ENCODE data around the gene KRT72.
"Not testable (repeated sequence)": the region's sequence is repeated elsewhere in the genome, so short reads cannot be mapped to it uniquely, and the experiment has no call there.

Gene KRT72

DNA sequence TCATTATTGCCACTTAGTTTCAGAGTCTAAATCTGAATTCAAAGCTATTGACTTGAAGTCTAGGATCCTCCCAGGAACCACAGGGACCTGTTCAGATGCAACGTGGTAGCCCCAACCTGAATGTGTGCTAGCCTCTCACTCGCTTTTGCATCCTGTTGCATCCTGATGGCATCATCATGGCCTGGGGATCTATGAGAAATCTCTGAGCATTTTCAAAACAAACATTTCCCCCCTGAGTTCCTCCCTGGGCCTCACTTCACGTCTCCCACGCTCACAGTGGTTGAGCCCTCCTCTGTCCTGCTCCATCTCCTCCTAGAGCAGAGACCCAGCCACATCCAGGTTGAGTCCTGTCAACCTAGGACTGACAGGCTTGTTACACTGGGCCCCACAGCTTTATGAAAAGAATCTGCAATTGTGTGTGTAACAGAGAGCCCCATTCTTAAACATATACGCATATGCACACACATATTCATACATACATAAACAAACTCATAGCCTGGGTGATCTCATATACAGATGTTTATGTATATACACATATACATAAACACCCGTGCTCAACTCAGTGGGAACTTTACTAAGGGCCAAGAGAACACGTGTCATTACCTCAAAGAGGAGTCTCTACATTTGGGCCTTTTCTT, 5.4 kb upstream of the KRT72 start:
- DNase-seq (ENCODE audit: low read depth) = no peak

DNA sequence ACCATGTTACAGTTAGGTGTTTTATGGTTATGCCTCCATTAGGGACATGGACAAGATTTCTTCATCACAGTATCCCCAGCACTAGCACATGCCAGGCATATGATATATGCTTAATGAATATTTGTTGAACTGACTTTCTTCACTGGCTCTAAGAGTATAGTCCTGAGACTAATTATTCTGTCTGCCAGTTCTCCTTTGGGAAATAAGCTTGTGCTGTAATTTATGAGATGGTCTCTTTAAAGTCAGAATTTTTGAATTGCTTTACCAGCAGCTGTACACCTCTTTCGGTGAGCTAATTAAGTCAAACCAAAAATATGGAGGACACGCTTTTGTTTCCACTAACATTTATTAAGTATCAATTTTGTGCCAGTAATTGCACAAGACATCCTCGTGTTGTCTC, 4.8 kb upstream of the KRT72 start:
- DNase-seq (ENCODE audit: low read depth) = no peak

DNA sequence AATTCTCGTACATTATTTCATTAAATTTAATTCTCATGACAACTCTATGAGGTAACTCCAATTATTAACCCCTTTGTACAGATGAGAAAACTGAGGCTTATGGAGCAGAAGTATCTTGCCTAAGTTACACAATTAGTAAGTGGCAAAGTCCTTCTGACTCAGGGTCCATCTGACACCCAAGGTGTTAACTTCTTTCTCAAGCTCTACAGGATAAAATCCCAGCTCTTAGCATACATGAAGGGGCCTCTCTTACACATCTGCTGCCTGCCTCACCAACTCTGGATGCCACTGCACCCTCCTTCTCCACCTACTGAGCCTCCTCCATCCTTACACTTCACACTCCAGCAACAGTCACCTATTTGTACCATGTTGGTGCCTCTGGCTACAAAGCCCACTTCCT, 4.3 kb upstream of the KRT72 start:
- no peak for DNase-seq (ENCODE audit: low read depth)

DNA sequence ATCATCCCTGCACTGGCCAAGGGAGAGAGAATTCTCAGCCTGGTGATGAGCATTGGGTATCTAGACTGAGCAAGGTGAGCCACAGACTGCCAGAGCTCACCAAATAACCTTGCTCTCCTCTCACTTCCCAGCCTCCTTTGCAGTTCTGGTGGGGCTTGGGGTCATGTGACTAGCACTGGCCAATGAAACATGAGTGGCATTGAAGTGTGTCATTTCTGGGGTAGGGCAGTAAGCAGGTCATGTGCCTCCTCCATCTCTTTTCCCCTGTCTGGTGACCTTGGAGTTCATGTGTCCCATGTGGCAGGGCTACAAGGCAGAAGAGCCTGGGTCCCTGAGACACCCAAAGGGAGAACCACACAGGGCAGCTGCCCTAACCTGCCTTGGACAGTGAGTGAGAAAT, 3.6 kb upstream of the KRT72 start:
- no peak for DNase-seq (ENCODE audit: low read depth)

DNA sequence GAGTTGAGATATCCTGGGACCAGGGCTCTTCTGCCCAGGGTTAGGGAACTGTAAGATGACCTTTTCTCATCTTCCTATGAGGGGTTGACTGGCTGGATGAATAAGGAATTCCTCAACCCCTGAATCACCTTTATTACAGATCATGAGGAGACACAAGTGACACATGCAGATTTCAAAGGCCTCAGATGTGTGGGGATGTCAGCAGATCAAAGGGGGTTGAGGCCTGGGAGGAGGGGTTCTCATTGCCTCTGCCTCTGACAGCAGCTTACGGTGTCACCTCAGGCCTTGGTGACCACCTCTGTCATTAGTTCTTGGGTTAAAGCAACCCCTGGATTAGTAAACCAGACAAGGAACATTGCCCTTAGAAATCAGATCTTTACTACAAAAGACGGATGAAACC, 2.1 kb upstream of the KRT72 start:
- no peak for DNase-seq (ENCODE audit: low read depth)

DNA sequence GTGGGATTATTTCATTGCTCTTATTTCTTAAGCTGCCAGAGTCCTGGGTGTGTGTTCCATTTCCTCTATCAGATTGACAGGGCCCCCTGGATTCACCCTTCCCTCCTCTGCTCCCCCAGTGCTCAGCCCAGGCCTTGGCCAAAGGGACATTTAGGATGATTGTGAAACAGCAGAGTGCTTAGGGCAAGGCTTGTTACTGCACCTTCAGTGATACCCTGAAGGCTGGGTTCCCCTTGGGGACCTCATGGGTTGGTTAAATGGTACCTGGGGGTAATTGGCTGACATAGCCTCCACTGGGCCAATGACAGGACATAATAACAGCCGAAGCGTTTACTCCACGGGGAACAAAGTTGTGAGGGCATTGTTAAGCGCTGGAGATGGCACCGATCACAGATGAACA, 1.3 kb upstream of the KRT72 start:
- DNase-seq (ENCODE audit: low read depth) = no peak

DNA sequence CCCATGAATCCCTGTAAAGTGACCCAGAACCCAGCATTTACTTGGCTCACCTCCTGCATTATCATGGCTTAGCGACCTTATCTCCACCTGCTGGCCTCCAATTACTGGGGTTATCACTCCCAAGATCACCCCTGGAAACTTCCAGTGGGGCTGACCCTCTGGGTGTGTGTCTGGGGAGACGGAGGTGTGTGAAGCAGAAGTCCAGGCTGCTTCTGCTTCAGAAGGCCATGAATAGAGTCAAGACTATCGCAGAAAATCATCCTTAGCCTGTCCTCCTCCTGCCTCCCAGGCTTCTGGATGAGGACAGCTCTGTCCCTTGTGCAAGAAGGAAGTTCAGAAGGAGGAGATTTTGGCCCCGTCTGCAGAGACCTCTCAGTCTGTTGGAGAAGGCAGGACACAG, 408 bp upstream of the KRT72 start:
- DNase-seq (ENCODE audit: low read depth) = no peak

DNA sequence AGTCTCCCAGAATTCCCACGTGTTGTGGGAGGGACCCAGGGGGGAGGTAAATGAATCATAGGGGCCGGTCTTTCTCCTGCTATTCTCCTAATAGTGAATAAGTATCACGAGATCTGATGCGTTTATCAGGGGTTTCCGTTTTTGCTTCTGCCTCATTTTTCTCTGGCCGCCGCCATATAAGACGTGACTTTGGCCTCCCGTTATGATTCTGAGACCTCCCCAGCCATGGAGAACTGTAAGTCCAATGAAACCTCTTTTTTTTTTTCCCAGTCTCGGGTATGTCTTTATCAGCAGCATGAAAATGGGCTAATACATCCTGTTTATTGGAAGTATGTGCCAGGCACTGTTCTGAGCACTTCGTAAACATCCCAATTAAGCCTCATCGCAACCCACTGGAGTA, 788 bp downstream of the KRT72 start:
- DNase-seq (ENCODE audit: low read depth) = no peak

DNA sequence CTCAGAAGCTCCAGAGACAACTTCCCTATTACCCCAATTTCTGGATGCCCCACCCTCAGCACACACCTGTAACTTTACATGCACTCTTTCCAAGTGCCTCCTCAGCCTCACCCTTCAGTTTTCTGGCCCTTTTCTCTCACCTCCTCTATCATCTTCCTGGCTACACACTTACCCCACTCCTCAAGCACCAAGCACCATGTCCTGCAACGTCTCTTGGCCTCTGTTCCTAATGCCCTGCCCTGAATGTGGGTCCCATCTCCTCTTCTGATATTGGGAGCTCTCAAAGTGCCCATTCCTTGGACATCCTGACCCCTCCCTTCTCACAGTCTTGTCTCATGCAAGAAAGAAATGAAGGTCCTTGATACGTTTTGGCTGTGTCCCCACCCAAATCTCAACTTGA, 1.2 kb downstream of the KRT72 start:
- no peak for DNase-seq (ENCODE audit: low read depth)

DNA sequence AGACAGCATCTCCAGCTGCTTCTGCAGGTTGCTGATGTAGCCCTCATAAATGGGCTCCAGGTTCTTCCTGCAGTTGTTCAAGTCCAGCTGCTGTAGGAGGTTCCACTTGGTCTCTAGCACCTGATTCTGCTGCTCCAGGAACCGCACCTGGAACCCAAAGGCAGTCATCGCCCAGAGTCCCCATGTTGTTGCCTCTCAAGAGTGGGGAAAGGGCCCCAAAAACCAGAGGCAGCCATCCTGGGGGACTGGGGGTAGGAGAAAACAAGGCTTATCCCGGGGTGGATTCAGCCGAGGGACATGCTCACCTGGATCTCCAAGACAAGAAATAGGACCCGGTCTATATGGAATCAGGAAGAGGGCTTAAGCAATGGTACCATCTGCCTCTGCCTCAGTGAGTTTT, 2.3 kb downstream of the KRT72 start:
- DNase-seq (ENCODE audit: low read depth) = no peak

DNA sequence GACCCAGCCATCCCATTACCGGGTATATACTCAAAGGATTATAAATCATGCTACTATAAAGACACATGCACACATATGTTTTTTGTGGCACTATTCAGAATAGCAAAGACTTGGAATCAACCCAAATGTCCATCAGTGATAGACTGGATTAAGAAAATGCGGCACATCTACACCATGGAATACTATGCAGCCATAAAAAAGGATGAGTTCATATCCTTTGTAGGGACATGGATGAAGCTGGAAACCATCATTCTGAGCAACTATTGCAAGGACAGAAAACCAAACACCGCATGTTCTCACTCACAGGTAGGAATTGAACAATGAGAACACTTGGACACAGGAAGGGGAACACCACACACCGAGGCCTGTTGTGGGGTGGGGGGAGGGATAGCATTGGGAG, 7.0 kb downstream of the KRT72 start:
- DNase-seq (ENCODE audit: low read depth) = not testable (repeated sequence)

DNA sequence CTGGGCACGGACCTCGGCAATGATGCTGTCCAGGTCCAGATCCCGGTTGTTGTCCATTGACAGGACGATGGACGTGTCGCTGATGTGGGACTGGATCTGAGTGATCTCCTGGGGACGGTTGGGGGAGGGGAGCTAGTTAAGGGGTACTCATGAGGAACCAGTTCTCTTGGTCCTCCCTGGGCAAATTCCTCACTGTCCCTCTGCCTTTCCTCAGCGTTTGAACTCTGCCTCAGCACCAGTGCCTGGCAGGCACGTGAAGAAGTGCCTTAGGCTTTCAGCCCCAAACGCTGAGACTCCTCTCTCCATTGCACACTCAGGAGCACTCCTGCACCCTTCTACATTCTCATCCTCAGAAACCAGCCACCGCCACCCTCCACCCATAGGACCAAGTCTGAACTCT, 9.7 kb downstream of the KRT72 start:
- DNase-seq (ENCODE audit: low read depth) = no peak

DNA sequence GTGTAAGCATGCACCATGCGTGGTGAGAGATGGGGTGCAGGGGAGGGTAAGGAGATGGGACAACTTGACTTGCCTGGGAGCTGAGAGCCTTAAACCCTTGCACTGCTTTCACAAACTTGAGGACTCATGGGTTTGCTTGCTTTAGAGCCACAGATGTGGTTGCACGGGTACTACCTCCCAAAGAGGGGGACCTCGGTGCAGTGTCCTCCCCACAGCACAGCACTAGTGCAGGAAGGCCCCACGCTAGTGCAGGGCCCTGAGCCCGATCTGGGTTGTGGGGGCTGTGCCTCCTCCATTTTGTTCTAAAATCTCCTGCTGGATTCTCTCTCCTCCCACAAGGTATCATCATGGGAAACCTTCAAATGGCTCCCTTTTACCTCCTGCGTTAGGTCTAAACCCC, 11.2 kb downstream of the KRT72 start:
- no peak for DNase-seq (ENCODE audit: low read depth)

DNA sequence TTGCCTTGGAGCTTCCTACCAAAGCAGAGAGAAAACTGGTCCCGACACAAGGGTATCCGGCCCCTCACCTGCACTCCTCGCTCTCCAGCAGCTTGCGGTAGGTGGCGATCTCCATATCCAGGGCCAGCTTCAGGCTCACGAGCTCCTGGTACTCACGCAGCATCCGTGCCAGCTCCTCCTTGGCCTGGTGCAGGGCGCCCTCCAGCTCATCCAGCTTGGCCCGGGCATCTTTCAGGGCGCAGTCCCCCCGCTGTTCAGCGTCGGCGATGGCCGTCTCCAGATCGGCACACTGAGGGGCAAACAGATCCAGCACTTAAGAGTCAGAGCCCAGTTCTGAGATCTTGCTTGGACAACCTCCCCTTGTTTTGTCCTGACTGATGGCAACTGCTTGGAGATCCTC, 13.7 kb downstream of the KRT72 start:
- no peak for DNase-seq (ENCODE audit: low read depth)

DNA sequence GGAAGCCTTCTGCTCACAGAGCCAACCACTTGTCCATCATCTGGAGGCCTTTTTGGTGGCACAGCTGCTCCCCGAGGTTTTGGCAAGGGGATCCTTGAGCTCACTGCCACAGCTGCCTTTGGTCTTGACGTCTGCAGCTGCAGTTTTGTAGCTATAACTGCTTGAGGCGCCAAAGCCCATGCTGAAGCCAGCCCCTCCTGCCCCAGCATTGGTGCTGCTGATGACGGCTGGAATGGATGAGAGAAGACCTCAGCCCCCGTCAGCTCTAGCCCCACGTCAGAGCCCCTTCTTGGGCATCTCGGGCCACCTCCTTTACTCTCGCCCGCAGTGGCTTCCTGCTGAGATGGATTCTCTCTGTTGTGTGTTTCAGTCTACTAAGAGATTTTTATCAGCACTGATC, 15.3 kb downstream of the KRT72 start:
- no peak for DNase-seq (ENCODE audit: low read depth)

DNA sequence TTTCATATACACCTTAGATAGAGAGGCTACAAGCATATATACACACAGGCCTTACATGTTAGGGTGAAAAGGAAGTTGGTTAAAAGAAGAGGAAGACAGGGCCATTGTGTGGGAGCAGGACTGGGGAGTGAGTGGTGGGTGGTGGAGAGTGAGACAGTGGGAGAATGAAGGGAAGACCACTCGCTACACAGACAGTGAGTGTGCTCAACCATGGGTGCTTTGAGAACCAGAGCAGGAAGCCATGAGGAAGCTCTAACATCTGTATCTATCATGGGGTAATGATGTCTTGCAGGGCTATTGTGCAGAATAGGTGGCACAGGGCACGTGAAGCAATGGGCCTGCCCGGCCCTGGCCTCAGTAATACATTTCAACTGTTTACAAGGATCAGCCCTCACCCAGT, 16.2 kb downstream of the KRT72 start:
- DNase-seq (ENCODE audit: low read depth) = no peak

DNA sequence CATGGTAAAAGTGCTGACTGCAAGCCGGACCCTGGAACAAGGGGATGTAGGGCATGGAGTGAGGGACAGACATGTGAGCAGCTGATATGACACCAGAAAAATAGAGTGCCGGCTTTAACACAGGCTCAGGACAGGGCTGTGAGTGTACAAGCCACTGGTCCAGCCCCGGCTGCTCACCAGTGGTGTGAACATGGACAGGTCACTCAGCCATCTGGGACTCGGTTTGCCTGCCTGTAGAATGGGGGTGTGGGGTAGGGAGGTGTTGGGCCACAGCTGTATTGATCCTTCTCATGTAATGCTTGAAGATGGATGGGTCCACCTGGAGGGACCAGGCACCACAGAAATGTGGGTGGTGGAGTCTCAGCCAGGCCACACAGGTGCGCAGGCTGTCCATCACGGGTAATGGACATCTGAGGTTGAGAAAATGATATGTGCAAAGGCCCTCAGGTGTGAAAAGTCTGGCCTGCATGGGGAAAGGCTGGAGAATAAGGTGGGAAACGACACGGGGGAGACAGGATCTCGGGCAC, 17.0 kb downstream of the KRT72 start:
- no peak for DNase-seq (ENCODE audit: low read depth)

DNA sequence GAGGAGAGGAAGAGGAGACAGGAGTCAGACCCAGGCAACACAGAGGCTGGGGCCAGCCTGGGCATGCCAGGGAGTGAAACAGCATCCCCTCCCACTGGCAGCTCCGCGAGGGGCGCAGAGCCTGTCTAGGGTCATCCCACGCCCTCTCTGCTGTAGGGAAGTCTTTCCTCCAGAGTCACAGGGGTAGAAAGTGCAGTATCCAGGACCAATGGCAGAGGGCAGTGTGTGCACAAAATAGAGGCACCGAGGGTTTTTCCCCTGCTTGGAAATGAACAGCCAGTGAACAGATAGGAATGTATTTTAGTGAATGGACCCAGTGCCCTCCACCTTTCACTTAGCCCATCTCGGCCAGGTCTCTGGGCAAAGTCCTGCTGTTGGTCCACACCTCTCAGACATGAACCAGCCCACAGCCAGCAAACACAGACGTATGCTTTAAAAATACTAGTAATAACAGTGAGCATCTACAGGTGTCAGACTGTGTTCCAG, 18.2 kb downstream of the KRT72 start:
- DNase-seq (ENCODE audit: low read depth) = peak; percentile 68

DNA sequence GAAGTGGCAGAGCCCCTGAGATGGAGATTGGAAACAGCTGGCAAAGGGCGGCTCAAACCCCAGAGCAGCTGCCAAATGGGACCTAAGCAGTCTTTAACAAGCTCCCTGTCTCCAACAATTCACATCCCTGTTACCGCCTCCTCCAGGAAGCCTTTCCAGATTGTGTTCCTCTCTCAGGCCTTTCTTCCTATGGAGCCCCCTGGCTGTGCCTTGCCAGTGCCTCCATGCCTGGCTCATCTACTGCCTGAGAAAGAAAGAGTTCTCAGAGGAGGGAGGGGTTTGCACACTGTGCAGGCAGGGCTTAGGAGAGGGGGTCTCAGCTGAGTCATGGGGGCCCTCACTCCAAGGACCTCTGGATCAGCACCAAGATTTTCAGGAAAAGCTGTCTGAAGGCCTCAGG, 18.8 kb downstream of the KRT72 start:
- no peak for DNase-seq (ENCODE audit: low read depth)

DNA sequence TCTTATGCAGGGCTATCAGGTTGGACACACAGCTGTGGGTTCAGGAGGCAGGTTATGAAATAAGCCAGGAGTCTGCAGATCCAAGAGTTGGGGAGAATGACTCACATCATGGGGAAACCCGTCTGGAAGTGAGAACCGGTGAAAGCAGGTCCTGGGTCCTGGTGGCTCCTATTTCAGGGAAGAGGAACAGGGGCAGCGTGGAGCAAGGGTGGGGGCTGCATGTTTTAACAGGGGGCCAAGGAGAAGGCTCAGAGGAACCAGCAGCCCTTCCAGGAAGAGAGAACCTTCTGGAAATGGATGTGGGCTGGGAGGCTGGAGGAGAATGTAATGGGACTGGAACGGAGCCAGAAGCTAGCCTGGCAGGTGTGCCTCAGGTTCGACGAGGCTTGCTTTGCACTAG, 19.8 kb downstream of the KRT72 start:
- DNase-seq (ENCODE audit: low read depth) = peak; percentile 15

DNA sequence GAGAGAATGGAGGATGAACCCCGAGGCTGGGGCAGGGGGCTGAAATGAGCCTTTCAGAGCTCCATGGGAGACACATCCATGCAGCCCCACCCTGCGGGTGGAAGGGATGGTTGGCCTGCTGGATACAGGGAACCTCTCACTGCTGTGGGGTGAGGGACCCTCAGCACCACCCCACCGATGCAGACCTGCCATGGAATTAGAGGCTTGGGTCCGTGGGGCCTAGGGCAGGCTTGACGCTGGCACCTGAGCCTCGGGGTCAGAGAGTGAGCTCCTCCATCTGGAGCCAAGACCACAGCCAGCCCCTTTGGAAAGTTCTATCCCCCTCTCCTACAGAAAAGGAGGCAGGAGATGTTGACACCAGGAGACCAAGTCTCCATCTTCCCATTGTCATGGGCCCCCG, 20.2 kb downstream of the KRT72 start:
- DNase-seq (ENCODE audit: low read depth) = no peak

DNA sequence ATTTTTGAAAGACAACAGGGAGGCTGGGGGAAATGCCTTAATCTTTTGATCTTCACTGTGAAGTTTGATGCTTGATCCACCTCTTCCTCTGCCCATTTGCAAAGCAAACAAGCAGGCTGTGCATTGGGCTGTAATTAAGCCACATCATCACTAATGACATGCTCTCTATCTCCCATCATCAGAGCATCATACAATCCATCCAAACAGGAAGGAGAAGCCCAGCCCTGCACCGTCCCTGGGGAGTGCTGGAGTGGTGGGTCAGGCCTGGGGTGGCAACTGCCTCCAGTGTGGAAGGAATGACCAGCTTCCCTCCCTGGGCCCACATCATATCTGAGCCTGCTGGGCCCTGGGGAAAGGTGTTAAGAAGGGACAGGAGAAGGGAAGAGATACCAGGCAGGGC, 20.8 kb downstream of the KRT72 start:
- DNase-seq (ENCODE audit: low read depth) = no peak

DNA sequence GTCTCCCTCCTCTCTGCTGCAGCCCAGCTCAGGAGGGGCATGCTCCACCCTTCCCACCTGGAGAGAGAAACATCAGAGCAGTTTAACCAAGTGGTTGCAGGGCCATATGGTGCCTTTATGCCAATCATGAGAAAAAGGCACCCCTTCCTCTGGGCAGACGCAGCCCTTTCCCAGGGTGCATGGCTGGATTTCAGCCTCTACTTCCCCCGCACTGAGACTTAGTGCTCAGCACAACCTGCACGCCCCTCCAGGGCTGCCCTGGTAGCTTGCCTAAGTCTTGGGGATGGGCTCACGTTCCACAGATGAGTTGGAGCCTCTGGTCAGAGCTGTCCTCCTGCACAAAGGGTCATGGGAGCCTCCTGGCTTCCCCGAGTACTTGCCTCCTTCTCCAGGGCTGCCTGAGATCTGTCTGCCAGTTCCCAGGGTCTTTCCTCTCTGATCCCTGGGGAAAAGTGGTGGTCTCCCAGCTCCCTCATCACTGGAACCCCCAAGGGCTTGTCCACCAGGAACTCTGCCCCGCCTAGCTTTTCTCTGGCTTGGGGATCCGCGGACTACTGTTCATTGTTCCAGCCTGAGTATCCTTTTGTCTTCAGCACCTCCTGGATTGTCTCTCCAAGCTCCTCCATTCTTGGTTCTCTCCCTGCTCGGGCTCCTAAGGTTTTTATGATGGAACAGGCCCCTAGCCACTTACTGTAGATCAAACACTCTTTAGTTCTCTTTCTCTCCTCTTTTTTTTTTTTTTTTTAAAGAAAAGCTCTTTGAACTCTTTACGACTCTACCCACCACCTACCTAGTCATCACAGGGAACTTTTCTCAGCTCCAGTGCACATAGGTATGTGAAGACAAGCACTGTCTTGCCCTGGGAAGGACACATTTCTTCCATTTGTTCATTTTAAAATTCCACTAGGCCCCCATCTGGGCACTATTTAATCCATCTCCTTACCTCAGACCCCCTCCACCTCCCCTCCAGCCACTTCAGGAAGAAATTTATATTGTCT, 21.5 kb downstream of the KRT72 start:
- DNase-seq (ENCODE audit: low read depth) = no peak

All from EH (cell line).